Panc1 (cell line): ENCODE data around the gene GRIK3. TPM values are rescaled to one million over a fixed set of nuclear protein-coding genes. Genes with fewer than 3 reads are reported as not detected.

Experiments
- ATAC-seq: fragments of 200-7000 bp; cut with Tn5 transposase; 2 replicates; pipeline ENCODE4 v1.9.1; 2020; ENCODE audit warnings: mild to moderate bottlenecking, moderate library complexity
- BruUV-seq: library from RNA; stranded (reverse); fragments of 400-500 nt; replicated peaks from 2 replicates; lab custom pipeline; 2021; lab: Mats Ljungman, UMichigan
- CTCF ChIA-PET: fragments of 300-600 bp; sonication (Branson Sonifier 250); formaldehyde crosslinking; loops from one replicate; lab custom pipeline; 2022; ENCODE audit warnings: antibody characterized with exemption; lab: Charles Lee
- POLR2A ChIA-PET: fragments of 300-600 bp; sonication (Branson Sonifier 250); formaldehyde crosslinking; loops from one replicate; lab custom pipeline; 2022; ENCODE audit warnings: antibody characterized with exemption; lab: Charles Lee
- DNase-seq: peaks from one replicate; pipeline ENCODE4 v3.0.0-alpha.2; 2010; ENCODE audit warnings: low read depth, low spot score
- H3K27ac ChIP-seq: 2 replicates; pipeline ENCODE4 v1.5.1; 2011; ENCODE audit warnings: mild to moderate bottlenecking, low read length, inconsistent platforms
- H3K27me3 ChIP-seq: fragments of 200-500 bp; sonication (Bioruptor generic); 2 replicates; pipeline ENCODE4 v1.6.0; 2014; ENCODE audit warnings: low read length, inconsistent platforms; ENCODE audit not compliant: control insufficient read depth, insufficient read depth
- H3K36me3 ChIP-seq: fragments of 200-500 bp; sonication (Bioruptor generic); 2 replicates; pipeline ENCODE4 v1.5.1; 2014; ENCODE audit warnings: inconsistent platforms, mild to moderate bottlenecking, low read length, moderate library complexity; ENCODE audit not compliant: control insufficient read depth, insufficient read depth
- H3K4me1 ChIP-seq: 2 replicates; pipeline ENCODE4 v1.5.1; 2011; ENCODE audit warnings: inconsistent platforms, mild to moderate bottlenecking, low read length, moderate library complexity; ENCODE audit not compliant: control insufficient read depth, insufficient read depth
- H3K4me3 ChIP-seq, 2 experiments: 2 replicates each; pipeline ENCODE4 v1.5.1; 2011 to 2012; ENCODE audit warnings: low read depth in 2 of 2, low read length in 2 of 2, mild to moderate bottlenecking in 2 of 2, inconsistent platforms in 1 of 2, moderate library complexity in 1 of 2
- H3K9me3 ChIP-seq: fragments of 200-500 bp; sonication (Bioruptor generic); 2 replicates; pipeline ENCODE4 v1.5.1; 2014; ENCODE audit warnings: low read depth, mild to moderate bottlenecking, inconsistent platforms, low read length, moderate library complexity; ENCODE audit not compliant: control insufficient read depth, insufficient read depth
- POLR2AphosphoS5 ChIP-seq: IDR thresholded peaks from 2 replicates; pipeline ENCODE4 v1.6.1; 2012; ENCODE audit warnings: mild to moderate bottlenecking, low read depth, low read length, moderate library complexity
- SIN3A ChIP-seq: IDR thresholded peaks from 2 replicates; pipeline ENCODE4 v1.6.1; 2012; ENCODE audit warnings: low read depth, mild to moderate bottlenecking, low read length, moderate library complexity, borderline replicate concordance; ENCODE audit not compliant: insufficient read depth
- TCF7L2 ChIP-seq: IDR thresholded peaks from 2 replicates; pipeline ENCODE4 v1.6.1; 2011; ENCODE audit warnings: mild to moderate bottlenecking, low read depth, low read length, inconsistent platforms
- in situ Hi-C: cut with HindIII; loops from 2 replicates; pipeline ENCODE4 v1.10.0; 2016; ENCODE audit warnings: low sequenced_read_pairs, low pct_unique_long_range_greater_than_20kb
- intact Hi-C: fragments of 100-400 bp; cut with micrococcal nuclease; formaldehyde crosslinking; loops from one replicate; pipeline ENCODE4 v1.10.0; 2022; ENCODE audit not compliant: unreplicated experiment
- total RNA-seq: library from RNA; stranded (reverse); gene quantifications from one replicate; pipeline ENCODE4 v1.2.1, GENCODE V29; 2021; ENCODE audit not compliant: unreplicated experiment
- TF ChIP-seq, protein P1 (sequence below): fragments of 450-650 bp; IDR thresholded peaks from 2 replicates; pipeline ENCODE4 v1.5.1; 2017; ENCODE audit warnings: mild to moderate bottlenecking
- TF ChIP-seq, protein P2 (sequence below), 2 experiments: IDR thresholded peaks; 2 replicates each; pipeline ENCODE4 v1.6.1; 2011 to 2012; ENCODE audit warnings: low read depth in 2 of 2, control low read depth in 1 of 2, low read length in 1 of 2, mild to moderate bottlenecking in 1 of 2, moderate library complexity in 1 of 2; ENCODE audit not compliant: insufficient read depth in 1 of 2

Gene GRIK3
- total RNA-seq, 1 experiment from 2014 or later: not detected

DNA sequence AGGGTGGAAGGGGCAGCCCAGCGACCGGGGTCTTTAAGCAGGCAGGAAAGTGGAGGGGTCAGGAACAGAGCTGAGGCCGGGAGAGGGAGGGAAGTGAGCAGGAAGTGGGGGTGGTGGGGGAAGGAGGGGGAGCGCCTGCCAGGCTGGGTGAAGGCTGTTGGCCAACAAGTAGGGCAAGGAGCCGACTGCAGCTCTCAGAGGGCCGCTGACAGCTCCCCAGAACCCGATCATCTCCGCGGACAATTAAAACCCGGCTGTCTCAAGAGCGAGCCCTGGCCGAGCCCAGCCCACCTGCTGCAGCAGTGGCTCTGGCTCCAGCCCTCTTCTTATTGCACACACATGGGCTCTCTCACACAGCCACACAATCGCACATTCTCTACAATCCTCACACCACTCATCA, 51.6 kb downstream of the GRIK3 start:
- Histone ChIP-seq H3K27ac (no peak overlapping the region), H3K4me1 (no peaks in the 10 kb centered on the region), H3K4me3 (no peak overlapping the region), H3K9me3 (no peaks in the 10 kb centered on the region), H3K36me3 (no peaks in the 10 kb centered on the region), H3K27me3 (peaks cover 2% of the 10 kb centered on the region; the same call in 1 of the 2 replicates)
- in situ Hi-C loops (no loop called here), intact Hi-C loops (no loop called here)
- ChIA-PET POLR2A (no interaction called here), CTCF (no interaction called here)
- no TSS peak for BruUV-seq
- ATAC-seq (no peak), DNase-seq (no peak)
- no peak for TF ChIP-seq POLR2AphosphoS5
- TF ChIP-seq, protein P1, sequence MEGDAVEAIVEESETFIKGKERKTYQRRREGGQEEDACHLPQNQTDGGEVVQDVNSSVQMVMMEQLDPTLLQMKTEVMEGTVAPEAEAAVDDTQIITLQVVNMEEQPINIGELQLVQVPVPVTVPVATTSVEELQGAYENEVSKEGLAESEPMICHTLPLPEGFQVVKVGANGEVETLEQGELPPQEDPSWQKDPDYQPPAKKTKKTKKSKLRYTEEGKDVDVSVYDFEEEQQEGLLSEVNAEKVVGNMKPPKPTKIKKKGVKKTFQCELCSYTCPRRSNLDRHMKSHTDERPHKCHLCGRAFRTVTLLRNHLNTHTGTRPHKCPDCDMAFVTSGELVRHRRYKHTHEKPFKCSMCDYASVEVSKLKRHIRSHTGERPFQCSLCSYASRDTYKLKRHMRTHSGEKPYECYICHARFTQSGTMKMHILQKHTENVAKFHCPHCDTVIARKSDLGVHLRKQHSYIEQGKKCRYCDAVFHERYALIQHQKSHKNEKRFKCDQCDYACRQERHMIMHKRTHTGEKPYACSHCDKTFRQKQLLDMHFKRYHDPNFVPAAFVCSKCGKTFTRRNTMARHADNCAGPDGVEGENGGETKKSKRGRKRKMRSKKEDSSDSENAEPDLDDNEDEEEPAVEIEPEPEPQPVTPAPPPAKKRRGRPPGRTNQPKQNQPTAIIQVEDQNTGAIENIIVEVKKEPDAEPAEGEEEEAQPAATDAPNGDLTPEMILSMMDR: no peak

DNA sequence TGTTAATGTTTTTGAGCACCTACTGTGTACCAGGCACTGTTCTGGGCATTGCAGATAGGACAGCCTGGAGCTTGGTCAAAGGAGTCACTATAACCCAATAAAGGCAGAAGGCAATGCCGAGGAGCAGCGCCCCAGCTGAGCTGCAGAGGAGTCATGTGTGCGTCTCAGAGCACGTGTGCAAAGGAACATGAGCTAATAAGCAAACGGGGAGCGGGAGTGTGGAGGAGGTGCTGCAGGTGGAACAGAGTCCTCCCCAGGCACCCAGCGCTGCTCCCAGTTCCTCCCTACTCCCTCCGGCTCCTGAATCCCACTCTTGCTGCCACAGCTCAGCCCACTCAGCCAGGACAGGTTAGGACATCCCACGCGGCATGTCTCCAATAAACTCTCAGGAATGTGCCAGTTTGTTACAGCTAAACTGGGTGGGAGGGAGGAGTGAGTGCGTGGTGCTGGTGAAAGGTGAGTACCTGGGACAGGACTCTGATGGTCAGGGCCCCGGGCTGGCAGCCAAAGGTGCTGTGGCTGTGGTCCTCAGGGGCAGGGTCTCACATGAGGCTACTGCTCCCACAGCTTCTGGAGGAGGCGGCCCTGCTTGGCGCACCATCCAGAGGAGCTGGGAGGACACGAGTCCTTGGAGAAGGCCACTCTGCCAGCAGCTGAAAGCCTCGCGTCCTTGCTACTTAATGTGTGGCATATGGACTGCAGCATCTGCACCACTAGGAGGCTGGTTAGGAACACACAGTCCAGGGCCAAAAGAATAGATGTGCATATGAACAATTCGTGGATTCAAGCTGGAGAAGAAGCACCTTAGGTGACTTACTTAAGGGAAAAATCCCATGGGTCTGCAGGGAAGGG, 52.3 kb downstream of the GRIK3 start:
- ATAC-seq (no peak), DNase-seq (no peak)
- ChIA-PET CTCF (no interaction called here), POLR2A (no interaction called here)
- H3K4me1 ChIP-seq: no peaks in the 10 kb centered on the region
- intact Hi-C loops: no loop called here
- no peaks in the 10 kb centered on the region for H3K9me3 ChIP-seq
- no peak overlapping the region for H3K4me3 ChIP-seq
- no peak overlapping the region for H3K27ac ChIP-seq
- no TSS peak for BruUV-seq
- H3K36me3 ChIP-seq: no peaks in the 10 kb centered on the region
- H3K27me3 ChIP-seq: peaks cover 2% of the 10 kb centered on the region; the same call in 1 of the 2 replicates
- in situ Hi-C loops: no loop called here
- TF ChIP-seq, protein P2, sequence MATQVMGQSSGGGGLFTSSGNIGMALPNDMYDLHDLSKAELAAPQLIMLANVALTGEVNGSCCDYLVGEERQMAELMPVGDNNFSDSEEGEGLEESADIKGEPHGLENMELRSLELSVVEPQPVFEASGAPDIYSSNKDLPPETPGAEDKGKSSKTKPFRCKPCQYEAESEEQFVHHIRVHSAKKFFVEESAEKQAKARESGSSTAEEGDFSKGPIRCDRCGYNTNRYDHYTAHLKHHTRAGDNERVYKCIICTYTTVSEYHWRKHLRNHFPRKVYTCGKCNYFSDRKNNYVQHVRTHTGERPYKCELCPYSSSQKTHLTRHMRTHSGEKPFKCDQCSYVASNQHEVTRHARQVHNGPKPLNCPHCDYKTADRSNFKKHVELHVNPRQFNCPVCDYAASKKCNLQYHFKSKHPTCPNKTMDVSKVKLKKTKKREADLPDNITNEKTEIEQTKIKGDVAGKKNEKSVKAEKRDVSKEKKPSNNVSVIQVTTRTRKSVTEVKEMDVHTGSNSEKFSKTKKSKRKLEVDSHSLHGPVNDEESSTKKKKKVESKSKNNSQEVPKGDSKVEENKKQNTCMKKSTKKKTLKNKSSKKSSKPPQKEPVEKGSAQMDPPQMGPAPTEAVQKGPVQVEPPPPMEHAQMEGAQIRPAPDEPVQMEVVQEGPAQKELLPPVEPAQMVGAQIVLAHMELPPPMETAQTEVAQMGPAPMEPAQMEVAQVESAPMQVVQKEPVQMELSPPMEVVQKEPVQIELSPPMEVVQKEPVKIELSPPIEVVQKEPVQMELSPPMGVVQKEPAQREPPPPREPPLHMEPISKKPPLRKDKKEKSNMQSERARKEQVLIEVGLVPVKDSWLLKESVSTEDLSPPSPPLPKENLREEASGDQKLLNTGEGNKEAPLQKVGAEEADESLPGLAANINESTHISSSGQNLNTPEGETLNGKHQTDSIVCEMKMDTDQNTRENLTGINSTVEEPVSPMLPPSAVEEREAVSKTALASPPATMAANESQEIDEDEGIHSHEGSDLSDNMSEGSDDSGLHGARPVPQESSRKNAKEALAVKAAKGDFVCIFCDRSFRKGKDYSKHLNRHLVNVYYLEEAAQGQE (IDR thresholded peaks at IDR 0.05; ENCODE audit: insufficient read depth in 1 of 2, low read depth in 2 of 2, low read length in 1 of 2): no peak
- TF ChIP-seq TCF7L2 (no peak), SIN3A (no peak), POLR2AphosphoS5 (no peak)
- TF ChIP-seq, protein P1: no peak
